K562 treated with DMSO at 1 percent for 12 hours (cell line): ENCODE data around the gene SPATS2. TPM values are rescaled to one million over a fixed set of nuclear protein-coding genes. Genes with fewer than 3 reads are reported as not detected.

Experiments used
- total RNA-seq: library from RNA; unstranded; fragments of 300-600 nt; gene quantifications from 2 replicates; pipeline ENCODE4 v1.2.3, GENCODE V29; 2022; ENCODE audit not compliant: insufficient read depth

SPATS2 gene
- total RNA-seq = 11.1 and 28.0 TPM in 2 replicates

GRCh38 chr12:49367381-49368239 lies at the start of gene SPATS2:
Gene SPATS2 (plus strand): TSS chr12:49367462. CDS start chr12:49461013, 93,551 bp downstream.

GRCh38 chr12:49322708-49323523 lies 44.3 kb upstream of the SPATS2 start, which contains the start of gene TROAP:
Gene TROAP (plus strand): TSS chr12:49323255. CDS start chr12:49323609, 354 bp downstream.

GRCh38 chr12:49336645-49337584 lies 30.3 kb upstream of the SPATS2 start, which contains the start of gene C1QL4:
Gene C1QL4 (minus strand): TSS chr12:49337188. CDS start chr12:49336477, 711 bp downstream.

GRCh38 chr12:49346659-49347310 lies 20.5 kb upstream of the SPATS2 start, which contains the start of gene DNAJC22:
Gene DNAJC22 (plus strand): TSS chr12:49346888. CDS start chr12:49348873, 1,985 bp downstream.

GRCh38 chr12:49538510-49539403 lies 171.5 kb downstream of the SPATS2 start, which contains the start of gene KCNH3:
Gene KCNH3 (plus strand): TSS chr12:49539030. CDS start chr12:49539417, 387 bp downstream.

GRCh38 chr12:49567611-49568441 lies 200.6 kb downstream of the SPATS2 start, which contains the start of gene MCRS1:
Gene MCRS1 (minus strand): TSS chr12:49568142. CDS start chr12:49566731, 1,411 bp downstream.

Other genes starting within 250 kb of the SPATS2 start
- 2,187 and 2,718 TPM in 2 replicates for gene TUBA1B, start 236.1 kb upstream of the SPATS2 start, total RNA-seq
- gene TUBA1A, start 178.4 kb upstream of the SPATS2 start, total RNA-seq = 37.1 and 40.4 TPM in 2 replicates
- 697 and 747 TPM in 2 replicates for gene TUBA1C, start 102.4 kb upstream of the SPATS2 start, total RNA-seq
- gene PRPH, start 72.3 kb upstream of the SPATS2 start, total RNA-seq = 1.1 and 3.9 TPM in 2 replicates
- 38.7 and 76.7 TPM in 2 replicates for gene TROAP, start 44.2 kb upstream of the SPATS2 start, total RNA-seq
- 1.9 and 3.1 TPM in 2 replicates for gene C1QL4, start 30.3 kb upstream of the SPATS2 start, total RNA-seq
- 0.19 TPM in 1 of 2 replicates, not detected in the other for gene DNAJC22, start 20.6 kb upstream of the SPATS2 start, total RNA-seq
- gene KCNH3, start 171.6 kb downstream of the SPATS2 start, total RNA-seq = not detected in 2 replicates
- gene MCRS1, start 200.7 kb downstream of the SPATS2 start, total RNA-seq = 59.4 and 61.2 TPM in 2 replicates
- 0.91 TPM in 1 of 2 replicates, not detected in the other for gene FAM186B, start 238.2 kb downstream of the SPATS2 start, total RNA-seq